ENCODE measurements around the gene PDE11A. TPM values are rescaled to one million over a fixed set of nuclear protein-coding genes. Genes with fewer than 3 reads are reported as not detected.
A peak's percentile ranks its signal among the peaks of the same experiment; 100 is the strongest.
"Not testable (repeated sequence)": the region's sequence is repeated elsewhere in the genome, so short reads cannot be mapped to it uniquely, and the experiment has no call there.

PDE11A gene
- total and polyA plus RNA-seq, 4 donors = 1.0 to 5.9 (median 1.7) TPM

DNA sequence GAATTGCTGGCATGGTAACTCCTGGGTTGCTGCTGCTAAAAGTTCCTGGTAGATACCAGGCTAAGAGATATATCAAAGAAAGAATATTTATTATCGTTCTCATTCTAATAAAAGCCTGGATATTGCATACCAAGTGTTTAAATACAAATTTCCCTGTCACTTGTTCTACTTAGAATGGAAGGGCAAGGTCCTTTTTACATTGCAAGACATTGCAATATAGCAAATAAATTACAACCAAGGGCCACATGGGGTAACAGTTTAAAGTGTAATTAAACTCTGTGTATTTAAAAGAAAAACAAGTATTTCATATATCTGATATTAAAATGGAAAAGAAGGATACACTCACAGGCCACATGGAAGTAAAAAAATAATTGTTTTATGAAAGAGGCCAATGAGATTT is 16.2 kb downstream of the PDE11A start:
- H3K27ac ChIP-seq (ENCODE audit: low read depth in 1 of 2, low read length in 2 of 2) = no peak overlapping the region
- 58% methylated on average over 1 of the region's 1 CpG for WGBS

DNA sequence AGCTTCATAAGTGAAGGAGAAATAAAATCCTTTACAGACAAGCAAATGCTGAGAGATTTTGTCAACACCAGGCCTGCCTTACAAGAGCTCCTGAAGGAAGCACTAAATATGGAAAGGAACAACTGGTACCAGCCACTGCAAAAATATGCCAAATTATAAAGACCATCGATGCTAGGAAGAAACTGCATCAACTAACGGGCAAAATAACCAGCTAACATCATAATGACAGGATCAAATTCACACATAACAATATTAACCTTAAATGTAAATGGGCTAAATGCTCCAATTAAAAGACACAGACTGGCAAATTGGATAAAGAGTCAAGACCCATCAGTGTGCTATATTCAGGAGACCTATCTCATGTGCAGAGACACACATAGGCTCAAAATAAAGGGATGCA is 21.3 kb downstream of the PDE11A start:
- H3K27me3 ChIP-seq (ENCODE audit: control insufficient read depth in 4 of 4, insufficient read depth in 4 of 4, low read length in 3 of 4); H3K9ac ChIP-seq (ENCODE audit: low read depth in 1 of 2, low read length in 2 of 2); H3K4me1 ChIP-seq (ENCODE audit: control insufficient read depth in 4 of 4, insufficient read depth in 4 of 4, low read length in 3 of 4); H3K9me3 ChIP-seq (ENCODE audit: control insufficient read depth in 4 of 4, low read length in 3 of 4); H3K4me3 ChIP-seq (ENCODE audit: low read depth in 1 of 3, low read length in 3 of 3); H3K27ac ChIP-seq (ENCODE audit: low read depth in 1 of 2, low read length in 2 of 2); H3K36me3 ChIP-seq (ENCODE audit: control insufficient read depth in 4 of 4, insufficient read depth in 3 of 4, low read depth in 1 of 4, low read length in 3 of 4); DNase-seq (ENCODE audit: low spot score): not testable (repeated sequence)
- WGBS = 87% methylated on average over 2 of the region's 2 CpGs

More for the DNA sequence above, 16.2 kb downstream of the PDE11A start:
- no peaks in the 10 kb centered on the region for H3K9me3 ChIP-seq (ENCODE audit: control insufficient read depth in 4 of 4, low read length in 3 of 4)
- TF ChIP-seq, protein P1, sequence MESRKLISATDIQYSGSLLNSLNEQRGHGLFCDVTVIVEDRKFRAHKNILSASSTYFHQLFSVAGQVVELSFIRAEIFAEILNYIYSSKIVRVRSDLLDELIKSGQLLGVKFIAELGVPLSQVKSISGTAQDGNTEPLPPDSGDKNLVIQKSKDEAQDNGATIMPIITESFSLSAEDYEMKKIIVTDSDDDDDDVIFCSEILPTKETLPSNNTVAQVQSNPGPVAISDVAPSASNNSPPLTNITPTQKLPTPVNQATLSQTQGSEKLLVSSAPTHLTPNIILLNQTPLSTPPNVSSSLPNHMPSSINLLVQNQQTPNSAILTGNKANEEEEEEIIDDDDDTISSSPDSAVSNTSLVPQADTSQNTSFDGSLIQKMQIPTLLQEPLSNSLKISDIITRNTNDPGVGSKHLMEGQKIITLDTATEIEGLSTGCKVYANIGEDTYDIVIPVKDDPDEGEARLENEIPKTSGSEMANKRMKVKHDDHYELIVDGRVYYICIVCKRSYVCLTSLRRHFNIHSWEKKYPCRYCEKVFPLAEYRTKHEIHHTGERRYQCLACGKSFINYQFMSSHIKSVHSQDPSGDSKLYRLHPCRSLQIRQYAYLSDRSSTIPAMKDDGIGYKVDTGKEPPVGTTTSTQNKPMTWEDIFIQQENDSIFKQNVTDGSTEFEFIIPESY (IDR thresholded peaks at IDR 0.05) = no peak
- TF ChIP-seq HNF4A (conservative IDR thresholded peaks at IDR 0.05) = peak; percentile 79 to 80
- peak; percentile 21 for TF ChIP-seq SP1 (IDR thresholded peaks at IDR 0.05)
- TF ChIP-seq RXRA (IDR thresholded peaks at IDR 0.05) = peak in 1 of 2 donors; percentile 26
- peaks cover 0 to 2% (median 0%) of the 10 kb centered on the region in 4 donors for H3K4me1 ChIP-seq (ENCODE audit: control insufficient read depth in 4 of 4, insufficient read depth in 4 of 4, low read length in 3 of 4)
- no peaks in the 10 kb centered on the region for H3K27me3 ChIP-seq (ENCODE audit: control insufficient read depth in 4 of 4, insufficient read depth in 4 of 4, low read length in 3 of 4)
- no peak for DNase-seq (ENCODE audit: low spot score)
- H3K36me3 ChIP-seq (ENCODE audit: control insufficient read depth in 4 of 4, insufficient read depth in 3 of 4, low read depth in 1 of 4, low read length in 3 of 4) = no peaks in the 10 kb centered on the region
- no peak overlapping the region for H3K4me3 ChIP-seq (ENCODE audit: low read depth in 1 of 3, low read length in 3 of 3)
- H3K9ac ChIP-seq (ENCODE audit: low read depth in 1 of 2, low read length in 2 of 2) = no peak overlapping the region

- no peak overlapping the region for H3K27ac ChIP-seq (ENCODE audit: low read depth in 1 of 2, low read length in 2 of 2)
- H3K4me3 ChIP-seq (ENCODE audit: low read depth in 1 of 3, low read length in 3 of 3) = no peak overlapping the region
- WGBS = 94% methylated on average over 2 of the region's 2 CpGs
- H3K4me1 ChIP-seq (ENCODE audit: control insufficient read depth in 4 of 4, insufficient read depth in 4 of 4, low read length in 3 of 4) = peaks cover 0 to 7% (median 2%) of the 10 kb centered on the region in 4 donors
- no peaks in the 10 kb centered on the region for H3K27me3 ChIP-seq (ENCODE audit: control insufficient read depth in 4 of 4, insufficient read depth in 4 of 4, low read length in 3 of 4)
- no peak overlapping the region for H3K9ac ChIP-seq (ENCODE audit: low read depth in 1 of 2, low read length in 2 of 2)
- H3K36me3 ChIP-seq (ENCODE audit: control insufficient read depth in 4 of 4, insufficient read depth in 3 of 4, low read depth in 1 of 4, low read length in 3 of 4) = no peaks in the 10 kb centered on the region
- H3K9me3 ChIP-seq (ENCODE audit: control insufficient read depth in 4 of 4, low read length in 3 of 4) = no peaks in the 10 kb centered on the region
- TF ChIP-seq, protein P2, sequence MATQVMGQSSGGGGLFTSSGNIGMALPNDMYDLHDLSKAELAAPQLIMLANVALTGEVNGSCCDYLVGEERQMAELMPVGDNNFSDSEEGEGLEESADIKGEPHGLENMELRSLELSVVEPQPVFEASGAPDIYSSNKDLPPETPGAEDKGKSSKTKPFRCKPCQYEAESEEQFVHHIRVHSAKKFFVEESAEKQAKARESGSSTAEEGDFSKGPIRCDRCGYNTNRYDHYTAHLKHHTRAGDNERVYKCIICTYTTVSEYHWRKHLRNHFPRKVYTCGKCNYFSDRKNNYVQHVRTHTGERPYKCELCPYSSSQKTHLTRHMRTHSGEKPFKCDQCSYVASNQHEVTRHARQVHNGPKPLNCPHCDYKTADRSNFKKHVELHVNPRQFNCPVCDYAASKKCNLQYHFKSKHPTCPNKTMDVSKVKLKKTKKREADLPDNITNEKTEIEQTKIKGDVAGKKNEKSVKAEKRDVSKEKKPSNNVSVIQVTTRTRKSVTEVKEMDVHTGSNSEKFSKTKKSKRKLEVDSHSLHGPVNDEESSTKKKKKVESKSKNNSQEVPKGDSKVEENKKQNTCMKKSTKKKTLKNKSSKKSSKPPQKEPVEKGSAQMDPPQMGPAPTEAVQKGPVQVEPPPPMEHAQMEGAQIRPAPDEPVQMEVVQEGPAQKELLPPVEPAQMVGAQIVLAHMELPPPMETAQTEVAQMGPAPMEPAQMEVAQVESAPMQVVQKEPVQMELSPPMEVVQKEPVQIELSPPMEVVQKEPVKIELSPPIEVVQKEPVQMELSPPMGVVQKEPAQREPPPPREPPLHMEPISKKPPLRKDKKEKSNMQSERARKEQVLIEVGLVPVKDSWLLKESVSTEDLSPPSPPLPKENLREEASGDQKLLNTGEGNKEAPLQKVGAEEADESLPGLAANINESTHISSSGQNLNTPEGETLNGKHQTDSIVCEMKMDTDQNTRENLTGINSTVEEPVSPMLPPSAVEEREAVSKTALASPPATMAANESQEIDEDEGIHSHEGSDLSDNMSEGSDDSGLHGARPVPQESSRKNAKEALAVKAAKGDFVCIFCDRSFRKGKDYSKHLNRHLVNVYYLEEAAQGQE (IDR thresholded peaks at IDR 0.05) = no peak
- TF ChIP-seq HNF4G (IDR thresholded peaks at IDR 0.05) (no peak), HNF4A (conservative IDR thresholded peaks at IDR 0.05) (no peak), RAD21 (IDR thresholded peaks at IDR 0.05) (no peak), FOXA2 (IDR thresholded peaks at IDR 0.05) (no peak), ATF3 (IDR thresholded peaks at IDR 0.05) (no peak), EGR1 (IDR thresholded peaks at IDR 0.05; ENCODE audit: low read depth in 2 of 2) (no peak), SP1 (IDR thresholded peaks at IDR 0.05) (no peak)
- DNase-seq (ENCODE audit: low spot score) = no peak
Observed at GRCh38 chr2:178047391-178047790, 25.2 kb downstream of the PDE11A start.
